Measurements from ENCODE around the gene LTB4R.

- TF ChIP-seq CTCF (conservative IDR thresholded peaks at IDR 0.05) (no peak), EZH2 (IDR thresholded peaks at IDR 0.05; ENCODE audit: low read depth) (no peak)
Observed at GRCh38 chr14:24366721-24367513, 55.6 kb downstream of the LTB4R start.

All from PC-9 (cell line).